ENCODE results near the gene FOXO3.

FOXO3 gene

GRCh38 chr6:108712946-108713345, 152.2 kb downstream of the FOXO3 start:
- DNase-seq (ENCODE audit: low read depth in 3 of 3), result no peak

DNA sequence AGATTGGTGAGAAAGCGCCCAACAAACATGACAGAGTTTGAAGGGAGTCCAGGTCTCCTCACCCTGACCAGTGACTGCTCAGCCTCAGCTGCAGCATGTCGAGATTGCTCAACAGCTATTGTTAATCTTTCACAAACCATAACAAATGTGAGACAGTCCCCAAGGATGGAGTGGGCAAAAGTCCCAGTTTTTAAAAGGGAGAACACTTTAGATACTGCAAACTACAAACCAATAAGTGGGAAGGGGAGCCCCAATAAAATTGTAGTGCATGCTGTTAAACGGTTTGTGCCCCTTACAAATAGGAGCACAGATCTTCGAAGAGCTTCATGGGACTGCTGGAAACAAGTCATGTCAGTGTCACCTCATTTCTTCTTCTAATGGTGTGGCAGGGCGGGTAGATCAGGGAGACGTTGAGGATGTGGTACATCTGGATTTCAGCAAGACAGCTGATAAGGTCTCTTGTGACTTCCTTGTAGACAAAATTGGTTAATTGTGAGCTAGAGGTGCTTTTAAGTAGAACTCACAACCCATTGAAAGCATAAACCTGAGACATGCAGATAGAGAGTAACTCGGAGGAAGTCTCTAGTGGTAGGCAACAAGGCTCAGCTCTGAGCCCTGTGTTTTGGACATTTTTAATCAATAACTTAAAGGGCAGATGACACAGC, 153.5 kb downstream of the FOXO3 start:
- no peak for DNase-seq (ENCODE audit: low read depth in 3 of 3)

DNA sequence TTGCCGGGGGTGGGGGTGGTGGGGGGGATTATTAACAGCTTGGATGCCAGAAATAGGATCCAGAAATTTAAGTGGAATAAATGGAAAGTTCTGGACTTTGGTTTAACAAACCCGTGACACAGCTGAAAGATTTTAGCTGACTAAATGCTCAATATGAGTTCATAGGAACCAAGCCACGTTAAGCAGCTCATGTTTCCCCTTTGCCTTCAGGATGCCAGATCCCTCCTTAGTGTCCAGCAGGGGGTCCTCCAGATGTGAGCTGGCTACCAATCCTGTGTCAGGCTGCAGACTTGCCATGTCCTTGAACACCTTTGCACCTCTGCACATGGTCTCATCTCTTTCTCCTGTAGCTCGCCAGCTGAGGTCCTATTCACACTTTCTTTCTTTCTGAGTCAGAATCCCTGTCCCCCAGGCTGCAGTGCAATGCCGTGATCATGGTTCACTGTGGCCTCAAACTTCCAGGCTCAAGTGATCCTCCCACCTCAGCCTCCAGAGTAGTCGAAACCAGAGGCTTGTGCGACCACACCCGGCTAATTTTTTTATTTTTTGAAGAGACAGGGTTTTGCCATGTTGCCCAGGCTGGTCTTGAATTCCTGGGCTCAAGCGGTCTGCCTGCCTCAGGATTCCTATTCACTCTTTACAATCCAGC, 154.2 kb downstream of the FOXO3 start:
- no peak for DNase-seq (ENCODE audit: low read depth in 3 of 3)

- no peak for DNase-seq (ENCODE audit: low read depth in 3 of 3)
These were observed 155.1 kb downstream of the FOXO3 start for GRCh38 chr6:108715832-108716231.

- DNase-seq (ENCODE audit: low read depth in 3 of 3), result no peak
These were observed 156.4 kb downstream of the FOXO3 start for GRCh38 chr6:108716801-108717791.

GRCh38 chr6:108719477-108719876, 158.8 kb downstream of the FOXO3 start:
- no peak for DNase-seq (ENCODE audit: low read depth in 3 of 3)

- no peak for DNase-seq (ENCODE audit: low read depth in 3 of 3)
These were observed 160.1 kb downstream of the FOXO3 start for GRCh38 chr6:108720827-108721226.

GRCh38 chr6:108721286-108721685, 160.6 kb downstream of the FOXO3 start:
- no peak for DNase-seq (ENCODE audit: low read depth in 3 of 3)

DNA sequence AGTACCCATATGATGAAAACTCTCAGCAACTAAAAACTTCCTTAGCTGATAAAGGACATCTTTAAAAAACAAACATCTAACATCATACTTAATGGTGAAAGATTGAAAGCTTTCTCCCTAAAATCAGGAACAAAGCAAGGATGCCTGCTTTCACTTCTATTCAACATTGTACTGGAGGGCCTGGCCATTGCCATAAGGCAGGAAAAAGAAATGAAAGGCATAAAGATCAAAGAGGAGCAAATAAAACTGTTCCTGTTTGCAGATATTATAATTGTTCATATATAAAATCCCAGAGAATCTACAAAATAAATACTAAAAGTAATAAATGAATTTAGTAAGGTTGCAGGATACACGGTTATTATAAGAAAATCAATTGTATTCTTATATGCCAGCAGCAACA, 162.9 kb downstream of the FOXO3 start:
- DNase-seq (ENCODE audit: low read depth in 3 of 3), result no peak

GRCh38 chr6:108726726-108727339, 166.1 kb downstream of the FOXO3 start:
- DNase-seq (ENCODE audit: low read depth in 3 of 3), result no peak

GRCh38 chr6:108727966-108728730, 167.4 kb downstream of the FOXO3 start:
- DNase-seq (ENCODE audit: low read depth in 3 of 3), result no peak

DNA sequence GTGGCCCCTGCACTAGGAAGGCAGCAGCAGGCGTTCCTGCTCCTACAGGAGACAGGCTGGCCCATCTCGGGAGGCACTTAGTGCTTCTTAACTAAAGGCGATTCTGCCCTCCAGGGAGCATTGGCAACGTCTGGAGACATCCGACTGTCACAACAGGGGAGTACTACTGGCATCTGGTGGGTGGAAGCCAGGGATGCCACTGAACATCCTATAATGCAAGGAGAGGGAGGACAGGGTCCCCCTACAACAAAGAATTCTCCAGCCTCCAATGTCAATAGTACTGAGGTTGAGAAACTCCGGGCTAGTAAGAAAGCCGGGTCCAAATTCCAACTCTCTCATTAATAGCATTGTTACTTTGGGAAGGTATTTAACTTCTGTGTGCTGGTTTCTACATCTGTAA, 168.1 kb downstream of the FOXO3 start:
- DNase-seq (ENCODE audit: low read depth in 3 of 3), result no peak

GRCh38 chr6:108730635-108731515, 170.2 kb downstream of the FOXO3 start:
- no peak for DNase-seq (ENCODE audit: low read depth in 3 of 3)

DNA sequence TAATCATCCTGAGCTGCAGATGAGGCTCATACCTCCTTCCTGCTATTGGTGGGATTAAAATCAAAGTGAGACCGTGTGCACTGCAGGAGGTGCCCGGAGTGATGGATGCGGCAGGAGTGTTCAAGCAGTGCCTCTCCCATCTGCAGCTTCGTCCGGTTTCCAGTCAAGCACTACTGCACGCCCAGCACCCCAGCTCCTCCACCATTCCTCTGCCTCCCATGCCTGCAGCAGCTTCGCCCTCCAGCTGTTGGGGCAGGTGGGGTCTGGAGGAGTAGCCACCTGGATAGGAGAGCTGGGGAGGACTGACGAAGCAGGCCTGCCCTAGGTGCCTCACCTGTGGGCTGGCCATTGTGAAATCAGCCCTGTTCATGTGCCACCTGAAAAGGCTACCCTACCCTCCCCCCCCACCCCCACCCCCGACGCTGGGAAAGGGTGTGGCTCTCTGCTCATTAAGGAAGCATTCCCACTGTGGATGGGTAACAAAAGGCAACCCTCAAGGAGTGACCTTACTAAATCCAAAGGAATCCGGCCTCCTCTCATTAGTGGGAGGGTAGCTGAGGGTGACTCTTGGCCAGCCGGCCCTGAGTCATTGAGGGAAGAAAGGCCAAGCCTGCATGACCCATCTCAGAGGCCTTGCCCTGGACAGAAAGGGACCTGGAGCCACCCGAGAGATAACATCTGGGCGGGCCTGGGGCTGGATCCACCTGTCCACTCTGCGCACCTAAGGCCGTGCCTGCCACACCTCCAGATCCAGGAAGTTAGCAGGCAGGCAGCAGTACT, 171.6 kb downstream of the FOXO3 start:
- DNase-seq (ENCODE audit: low read depth in 3 of 3), result no peak

GRCh38 chr6:108733051-108733450, 172.3 kb downstream of the FOXO3 start:
- DNase-seq (ENCODE audit: low read depth in 3 of 3), result no peak

- no peak for DNase-seq (ENCODE audit: low read depth in 3 of 3)
These were observed 173.1 kb downstream of the FOXO3 start for GRCh38 chr6:108733706-108734265.

Measured in stimulated activated CD4-positive, alpha-beta T cell treated with anti-CD3 and anti-CD28 coated beads, TNF-alpha, amount 100 ng/mL, for 24 hours (primary cell).